Testis (tissue), 3 donors: ENCODE measurements around the gene WDFY2. TPM values are rescaled to one million over a fixed set of nuclear protein-coding genes. Genes with fewer than 3 reads are reported as not detected.

Experiments
- DNase-seq: peaks from one replicate; pipeline ENCODE4 v3.0.0-alpha.2; 2019
- H3K27ac ChIP-seq, 2 donors: fragments of 200-600 bp; sonication (generic); one replicate each; pipeline ENCODE4 v1.5.1; 2019
- H3K27me3 ChIP-seq: fragments of 200-600 bp; sonication (generic); one replicate; pipeline ENCODE4 v1.5.1; 2019
- H3K36me3 ChIP-seq: fragments of 200-600 bp; sonication (generic); one replicate; pipeline ENCODE4 v1.5.1; 2017; ENCODE audit warnings: low read depth; ENCODE audit errors: missing control alignments
- H3K4me1 ChIP-seq: fragments of 200-600 bp; sonication (generic); one replicate; pipeline ENCODE4 v1.5.1; 2019
- H3K4me3 ChIP-seq, 2 donors: fragments of 200-600 bp; sonication (generic); one replicate each; pipeline ENCODE4 v1.5.1; 2017 to 2019
- H3K9me3 ChIP-seq: fragments of 200-600 bp; sonication (generic); one replicate; pipeline ENCODE4 v1.5.1; 2017
- POLR2A ChIP-seq: fragments of 450-650 bp; IDR thresholded peaks from one replicate; pipeline ENCODE4 v1.6.1; 2017; ENCODE audit warnings: antibody characterized with exemption, mild to moderate bottlenecking, moderate library complexity
- WGBS, 2 donors: methylation state at CpG; one replicate each; pipeline ENCODE4 v1.1.5; 2018; 5-methylcytosine and 5-hydroxymethylcytosine counted together
- intact Hi-C: fragments of 100-400 bp; cut with DNase I; formaldehyde crosslinking; loops from one replicate; pipeline ENCODE4 v1.15.1; 2023; ENCODE audit warnings: low total_unique reads
- polyA plus RNA-seq: library from polyadenylated mRNA; stranded (reverse); fragments of 350-450 nt; fragmentation: Illumina TruSeq; extraction: RNeasy Lipid Tissue Mini Kit (QIAGEN cat#74804); gene quantifications from one replicate; pipeline ENCODE4 v1.2.3, GENCODE V29; 2014; ENCODE audit warnings: low read depth, low replicate concordance; ENCODE audit not compliant: insufficient read depth
- total RNA-seq, 2 donors: library from RNA; depleted of rRNA; stranded (reverse); fragments of >200 nt; gene quantifications; one replicate each; pipeline ENCODE4 v1.2.3, GENCODE V29; 2016
- TF ChIP-seq, protein P1 (sequence below), 3 experiments: fragments of 450-650 bp in 2 of 3; fragments of 200-600 bp in 1 of 3; sonication (generic) in 1 of 3; IDR thresholded peaks; one replicate each; pipeline ENCODE4 v1.5.1; 2016 to 2019; ENCODE audit warnings: antibody characterized with exemption in 3 of 3, mild to moderate bottlenecking in 2 of 3, moderate library complexity in 1 of 3

The WDFY2 gene
- total and polyA plus RNA-seq, 3 donors from 2014 or later = 17.1 to 45.8 (median 36.1) TPM

DNA sequence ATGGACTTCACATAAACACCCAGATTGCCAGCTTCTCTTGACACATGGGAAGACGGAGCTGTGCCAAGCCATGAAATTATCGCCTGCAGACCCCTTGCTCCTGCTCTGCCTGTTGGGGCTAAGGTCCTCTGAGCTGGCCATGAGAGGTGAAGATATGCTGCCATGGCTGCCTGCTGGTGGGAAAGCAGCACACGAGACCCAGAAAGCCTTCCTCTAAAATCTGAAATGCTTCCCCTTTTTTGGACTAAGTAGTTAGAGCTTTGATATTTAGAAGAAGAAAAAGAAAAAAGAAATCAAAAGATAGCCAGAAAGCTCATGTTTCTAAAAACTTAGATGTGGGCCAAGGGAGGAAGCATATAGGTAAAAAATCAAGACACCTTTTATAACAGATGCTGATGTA lies 11.2 kb downstream of the WDFY2 start:
- Histone ChIP-seq H3K4me1 (peaks cover 40% of the 10 kb centered on the region), H3K4me3 (no peak overlapping the region), H3K27ac (no peak overlapping the region), H3K9me3 (no peaks in the 10 kb centered on the region), H3K27me3 (no peaks in the 10 kb centered on the region), H3K36me3 (no peaks in the 10 kb centered on the region)
- WGBS, 2 donors = 85 to 96% methylated on average over 3 of the region's 3 CpGs
- DNase-seq = no peak
- TF ChIP-seq POLR2A = no peak
- TF ChIP-seq, protein P1, sequence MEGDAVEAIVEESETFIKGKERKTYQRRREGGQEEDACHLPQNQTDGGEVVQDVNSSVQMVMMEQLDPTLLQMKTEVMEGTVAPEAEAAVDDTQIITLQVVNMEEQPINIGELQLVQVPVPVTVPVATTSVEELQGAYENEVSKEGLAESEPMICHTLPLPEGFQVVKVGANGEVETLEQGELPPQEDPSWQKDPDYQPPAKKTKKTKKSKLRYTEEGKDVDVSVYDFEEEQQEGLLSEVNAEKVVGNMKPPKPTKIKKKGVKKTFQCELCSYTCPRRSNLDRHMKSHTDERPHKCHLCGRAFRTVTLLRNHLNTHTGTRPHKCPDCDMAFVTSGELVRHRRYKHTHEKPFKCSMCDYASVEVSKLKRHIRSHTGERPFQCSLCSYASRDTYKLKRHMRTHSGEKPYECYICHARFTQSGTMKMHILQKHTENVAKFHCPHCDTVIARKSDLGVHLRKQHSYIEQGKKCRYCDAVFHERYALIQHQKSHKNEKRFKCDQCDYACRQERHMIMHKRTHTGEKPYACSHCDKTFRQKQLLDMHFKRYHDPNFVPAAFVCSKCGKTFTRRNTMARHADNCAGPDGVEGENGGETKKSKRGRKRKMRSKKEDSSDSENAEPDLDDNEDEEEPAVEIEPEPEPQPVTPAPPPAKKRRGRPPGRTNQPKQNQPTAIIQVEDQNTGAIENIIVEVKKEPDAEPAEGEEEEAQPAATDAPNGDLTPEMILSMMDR (IDR thresholded peaks at IDR 0.05) = no peak
- intact Hi-C loops = no loop called here

DNA sequence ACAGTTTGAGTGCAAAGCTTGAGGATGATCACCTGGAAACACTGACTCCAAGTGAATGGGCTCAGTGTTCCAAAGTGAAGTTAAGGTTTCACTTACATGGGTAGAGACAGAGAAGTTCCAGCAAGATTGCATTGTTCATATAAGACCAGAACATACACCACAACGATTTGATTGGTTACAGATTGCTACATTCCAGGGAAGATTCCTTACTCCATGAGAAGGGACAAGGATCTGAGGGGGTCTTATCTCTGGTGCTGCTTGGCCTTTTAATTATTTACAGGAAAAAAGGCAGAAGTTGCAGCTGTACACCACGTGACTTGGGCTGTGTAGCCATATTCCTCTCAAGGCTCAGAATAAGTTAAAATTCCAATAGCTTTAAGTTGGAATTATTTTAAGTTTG lies 12.3 kb downstream of the WDFY2 start:
- TF ChIP-seq, protein P1 (IDR thresholded peaks at IDR 0.05) = no peak
- 44 to 56% methylated on average over 2 of the region's 2 CpGs for WGBS, 2 donors
- no peak overlapping the region for H3K4me3 ChIP-seq
- peaks cover 30% of the 10 kb centered on the region for H3K4me1 ChIP-seq
- H3K36me3 ChIP-seq = no peaks in the 10 kb centered on the region
- H3K9me3 ChIP-seq = no peaks in the 10 kb centered on the region
- H3K27me3 ChIP-seq = no peaks in the 10 kb centered on the region
- DNase-seq = no peak
- intact Hi-C loops = no loop called here
- no peak overlapping the region for H3K27ac ChIP-seq

DNA sequence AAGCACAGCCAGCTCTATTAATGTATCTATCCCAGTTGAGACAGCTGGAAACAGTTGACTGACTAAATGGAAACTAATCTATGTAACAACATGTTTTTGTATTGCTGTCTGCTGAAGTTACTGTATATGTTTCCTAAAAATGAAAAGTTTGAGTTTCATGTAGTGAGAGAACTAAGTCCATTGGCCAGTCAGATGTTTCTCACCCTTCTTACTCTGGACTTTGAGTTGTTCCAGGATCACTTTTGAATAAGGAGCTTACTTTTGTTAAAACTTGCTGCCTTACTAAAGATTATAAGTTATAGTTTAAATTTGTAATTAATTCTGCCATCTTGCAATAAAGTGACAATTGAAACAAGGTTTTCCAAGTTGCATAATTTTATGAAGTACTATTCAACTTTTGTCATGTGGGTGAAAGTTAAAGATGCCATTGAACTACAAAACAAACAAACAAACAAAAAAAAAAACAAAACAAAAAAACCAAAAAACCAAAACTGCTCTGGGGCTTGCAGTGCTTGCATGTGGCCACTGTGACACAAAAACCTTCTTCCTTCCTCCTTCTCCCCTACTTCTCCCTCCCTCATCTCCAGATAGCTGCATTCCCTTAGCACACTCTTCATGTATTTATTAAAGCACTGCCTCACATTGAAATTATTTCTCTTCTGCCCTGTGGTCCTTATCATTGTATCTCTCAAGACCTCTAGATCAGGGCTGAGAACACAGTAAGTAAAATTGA lies 15.3 kb downstream of the WDFY2 start:
- Histone ChIP-seq H3K27ac (no peak overlapping the region), H3K36me3 (no peaks in the 10 kb centered on the region), H3K9me3 (no peaks in the 10 kb centered on the region), H3K27me3 (no peaks in the 10 kb centered on the region), H3K4me1 (peaks cover 29% of the 10 kb centered on the region), H3K4me3 (no peak overlapping the region)
- intact Hi-C loops = no loop called here
- TF ChIP-seq, protein P1 (IDR thresholded peaks at IDR 0.05) = peak in 1 of 3 experiments; percentile 17
- TF ChIP-seq POLR2A = no peak
- no peak for DNase-seq

DNA sequence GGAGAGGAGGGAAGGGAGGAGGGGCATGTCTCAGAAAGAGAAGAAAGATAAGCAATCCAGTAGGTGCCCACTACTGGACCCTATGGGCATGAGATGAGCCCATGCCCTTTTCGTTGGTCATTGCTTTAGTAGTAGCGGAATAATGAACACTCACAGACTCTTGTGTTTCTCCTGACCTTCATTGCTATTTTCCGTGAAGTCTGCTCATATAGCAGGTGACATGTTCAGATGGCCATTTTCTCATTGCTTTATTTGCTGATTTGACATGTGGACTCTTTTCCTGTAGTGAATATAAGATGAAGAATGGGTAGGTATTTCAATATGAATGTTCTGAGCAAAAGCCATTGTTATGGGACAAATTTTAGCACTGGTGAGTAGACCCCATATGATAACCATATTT lies 16.4 kb downstream of the WDFY2 start:
- no peak for DNase-seq
- intact Hi-C loops = no loop called here
- H3K27ac ChIP-seq = no peak overlapping the region
- no peaks in the 10 kb centered on the region for H3K27me3 ChIP-seq
- no peaks in the 10 kb centered on the region for H3K36me3 ChIP-seq
- H3K4me1 ChIP-seq = peaks cover 29% of the 10 kb centered on the region
- TF ChIP-seq, protein P1 (IDR thresholded peaks at IDR 0.05) = no peak
- H3K4me3 ChIP-seq = no peak overlapping the region
- no peaks in the 10 kb centered on the region for H3K9me3 ChIP-seq
- 93 to 94% methylated on average over 3 of the region's 3 CpGs for WGBS, 2 donors
